Small intestine (tissue), 7 donors: ENCODE data around the gene GALNT12. TPM values are rescaled to one million over a fixed set of nuclear protein-coding genes. Genes with fewer than 3 reads are reported as not detected.

ENCODE experiments used
- DNase-seq, 2 donors: peaks; one replicate each; pipeline versions ENCODE4 v3.0.0 to v3.0.0-alpha.2; 2013
- FAIRE-seq: peaks from 2 replicates; lab custom pipeline; 2012; peaks lifted over from hg19 to GRCh38; lab: Jason Lieb, UNC
- H3K27ac ChIP-seq, 3 donors: one replicate each; pipeline ENCODE4 v1.5.1; 2013; ENCODE audit warnings: low read length in 2 of 3, mild to moderate bottlenecking in 2 of 3, control low read depth in 1 of 3, inconsistent platforms in 1 of 3, low read depth in 1 of 3, moderate library complexity in 1 of 3
- H3K27me3 ChIP-seq, 3 donors: one replicate each; pipeline ENCODE4 v1.6.1; 2013; ENCODE audit warnings: low read length in 3 of 3, inconsistent platforms in 1 of 3; ENCODE audit not compliant: control insufficient read depth in 3 of 3, insufficient read depth in 3 of 3
- H3K36me3 ChIP-seq, 3 donors: one replicate each; pipeline ENCODE4 v1.6.1; 2013; ENCODE audit warnings: low read length in 3 of 3, inconsistent platforms in 1 of 3, low read depth in 1 of 3, mild to moderate bottlenecking in 1 of 3, moderate library complexity in 1 of 3; ENCODE audit not compliant: control insufficient read depth in 3 of 3, insufficient read depth in 2 of 3
- H3K4me1 ChIP-seq, 3 donors: one replicate each; pipeline ENCODE4 v1.6.1; 2013; ENCODE audit warnings: low read length in 2 of 3, inconsistent platforms in 1 of 3, low read depth in 1 of 3, mild to moderate bottlenecking in 1 of 3, moderate library complexity in 1 of 3; ENCODE audit not compliant: control insufficient read depth in 3 of 3, insufficient read depth in 2 of 3
- H3K4me3 ChIP-seq, 3 donors: one replicate each; pipeline ENCODE4 v1.5.1; 2013; ENCODE audit warnings: low read length in 3 of 3, control low read depth in 1 of 3, inconsistent platforms in 1 of 3, low read depth in 1 of 3, mild to moderate bottlenecking in 1 of 3, moderate library complexity in 1 of 3
- H3K9me3 ChIP-seq, 2 donors: one replicate each; pipeline ENCODE4 v1.6.1; 2013; ENCODE audit warnings: low read depth in 1 of 2, low read length in 1 of 2; ENCODE audit not compliant: control insufficient read depth in 2 of 2, insufficient read depth in 1 of 2
- WGBS, 3 donors: extraction: QIAGEN DNeasy Blood & Tissue Kit; methylation state at CpG; one replicate each; pipeline ENCODE4 v1.1.7; 2013; 5-methylcytosine and 5-hydroxymethylcytosine counted together
- polyA plus RNA-seq, 4 donors: library from polyadenylated mRNA; stranded (reverse) in 3 of 4; unstranded in 1 of 4; fragments of 200-250 nt in 3 of 4; fragments of 120-200 nt in 1 of 4; gene quantifications; one replicate each; pipeline versions ENCODE4 v1.2.1 to v1.2.3, GENCODE V29; 2013
- donor health status: healthy with polysubstance abuse.
- donor health status: control.
- donor health status: control.
- donor health status: Bipolar disorder and iron deficiency.
- donor health status: healthy.

The GALNT12 gene
- polyA plus RNA-seq, 4 donors = 7.8 to 47.1 (median 17.7) TPM

DNA sequence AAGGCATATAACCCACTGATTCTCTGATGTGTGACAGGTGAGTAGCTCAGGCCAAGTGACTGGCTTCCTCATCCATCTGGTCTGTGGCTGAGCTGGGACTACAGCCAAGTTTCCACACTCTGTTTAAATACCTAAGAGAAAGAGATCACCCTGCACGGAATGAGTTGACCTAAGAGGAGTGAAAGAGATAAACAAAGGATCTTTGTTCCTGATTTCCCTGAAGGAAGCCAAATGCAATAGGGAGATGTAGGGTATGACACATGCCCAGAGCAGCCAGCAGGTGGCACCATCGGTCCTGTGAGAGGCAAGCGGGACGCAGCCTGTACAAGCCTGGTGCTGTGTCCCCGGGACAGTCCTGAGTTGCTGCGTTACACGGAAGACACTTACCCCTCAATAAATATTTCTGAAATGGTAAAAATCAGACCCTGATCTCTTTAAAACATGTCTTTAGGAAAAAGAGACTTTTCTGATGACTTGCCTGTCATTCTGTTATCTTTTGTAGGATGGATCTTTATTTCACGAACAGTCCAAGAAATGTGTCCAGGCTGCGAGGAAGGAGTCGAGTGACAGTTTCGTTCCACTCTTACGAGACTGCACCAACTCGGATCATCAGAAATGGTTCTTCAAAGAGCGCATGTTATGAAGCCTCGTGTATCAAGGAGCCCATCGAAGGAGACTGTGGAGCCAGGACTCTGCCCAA is 41.1 kb downstream of the GALNT12 start:
- peaks cover 0 to 10% (median 0%) of the 10 kb centered on the region in 3 donors for H3K4me1 ChIP-seq
- 19 to 26% (median 26%) methylated on average over 16 of the region's 16 CpGs for WGBS, 3 donors
- H3K4me3 ChIP-seq = no peak overlapping the region
- H3K27me3 ChIP-seq = no peaks in the 10 kb centered on the region
- DNase-seq (peak; percentile 93 to 95), FAIRE-seq (no peak)
- H3K27ac ChIP-seq = peak overlapping the region in 1 of 3 donors; percentile 41
- peaks cover 0 to 22% (median 8%) of the 10 kb centered on the region in 3 donors for H3K36me3 ChIP-seq
- H3K9me3 ChIP-seq = no peaks in the 10 kb centered on the region

DNA sequence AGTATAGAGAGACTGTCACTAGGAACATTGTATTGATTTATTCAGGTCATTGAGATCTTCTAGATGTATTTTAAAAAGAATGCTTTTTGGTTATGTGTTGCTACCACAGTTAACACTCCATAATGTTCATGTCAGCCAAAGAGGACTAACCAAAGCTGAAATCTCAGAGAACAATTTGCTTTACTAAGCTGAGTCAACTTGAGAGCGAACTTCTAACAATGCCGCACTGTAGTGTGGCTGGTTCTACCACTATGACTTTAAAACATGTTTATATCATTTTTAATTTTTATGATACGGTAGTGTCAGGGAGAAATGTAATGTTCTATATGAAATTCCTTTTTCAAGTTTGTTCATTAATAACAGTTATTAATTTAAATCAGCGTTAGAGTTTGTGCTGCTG is 42.1 kb downstream of the GALNT12 start:
- Histone ChIP-seq H3K27me3 (no peaks in the 10 kb centered on the region), H3K9me3 (no peaks in the 10 kb centered on the region), H3K4me1 (peaks cover 0 to 10% (median 0%) of the 10 kb centered on the region in 3 donors), H3K27ac (no peak overlapping the region), H3K4me3 (no peak overlapping the region), H3K36me3 (peaks cover 0 to 21% (median 6%) of the 10 kb centered on the region in 3 donors)
- 55 to 80% (median 77%) methylated on average over 4 of the region's 4 CpGs for WGBS, 3 donors
- FAIRE-seq = no peak
- DNase-seq = no peak

DNA sequence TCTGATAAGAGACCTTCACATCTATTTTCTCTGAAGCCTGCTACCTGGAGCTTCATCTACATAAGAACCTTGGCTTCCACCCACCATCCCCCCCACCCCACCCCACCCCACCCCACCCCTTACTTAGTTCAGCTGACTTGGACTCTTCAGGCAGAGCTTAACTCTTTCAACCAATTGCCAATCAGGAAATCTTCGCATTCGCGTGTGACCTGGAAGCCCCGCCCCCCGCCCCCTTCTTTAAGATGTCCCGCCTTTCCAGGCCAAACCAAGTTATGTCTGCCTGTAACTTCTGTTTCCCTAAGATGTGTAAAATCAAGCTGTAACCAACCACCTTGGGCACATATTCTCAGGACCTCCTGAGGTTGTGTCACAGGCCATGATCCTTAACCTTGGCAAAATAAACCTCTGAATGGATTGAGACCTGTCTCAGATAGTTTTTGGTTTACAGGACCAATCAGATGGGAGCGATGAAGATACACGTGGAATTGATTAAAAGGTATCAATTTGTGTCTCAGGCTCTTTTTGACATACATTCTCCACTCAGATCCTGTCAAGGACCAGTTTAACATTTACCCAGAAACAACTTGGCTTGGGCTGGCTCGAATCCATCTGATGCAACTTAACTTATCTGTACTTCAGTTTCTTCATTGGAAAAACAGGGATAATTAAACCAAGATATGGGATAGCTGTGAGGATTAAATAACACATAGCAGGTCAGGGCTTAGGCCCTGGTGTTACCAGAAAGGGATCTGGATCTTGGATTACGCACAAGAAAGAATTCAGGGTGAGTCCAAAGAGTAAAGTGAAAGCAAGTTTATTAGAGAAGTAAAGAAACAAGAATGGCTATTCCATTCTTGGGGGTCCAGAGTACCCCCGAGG is 43.6 kb downstream of the GALNT12 start:
- peaks cover 0 to 7% of the 10 kb centered on the region in 2 donors for H3K9me3 ChIP-seq
- peaks cover 0 to 9% (median 3%) of the 10 kb centered on the region in 3 donors for H3K36me3 ChIP-seq
- H3K27ac ChIP-seq = no peak overlapping the region
- H3K27me3 ChIP-seq = no peaks in the 10 kb centered on the region
- 91 to 94% (median 92%) methylated on average over 11 of the region's 11 CpGs for WGBS, 3 donors
- FAIRE-seq = no peak
- no peak overlapping the region for H3K4me3 ChIP-seq
- DNase-seq = no peak
- H3K4me1 ChIP-seq = peaks cover 0 to 10% (median 0%) of the 10 kb centered on the region in 3 donors

DNA sequence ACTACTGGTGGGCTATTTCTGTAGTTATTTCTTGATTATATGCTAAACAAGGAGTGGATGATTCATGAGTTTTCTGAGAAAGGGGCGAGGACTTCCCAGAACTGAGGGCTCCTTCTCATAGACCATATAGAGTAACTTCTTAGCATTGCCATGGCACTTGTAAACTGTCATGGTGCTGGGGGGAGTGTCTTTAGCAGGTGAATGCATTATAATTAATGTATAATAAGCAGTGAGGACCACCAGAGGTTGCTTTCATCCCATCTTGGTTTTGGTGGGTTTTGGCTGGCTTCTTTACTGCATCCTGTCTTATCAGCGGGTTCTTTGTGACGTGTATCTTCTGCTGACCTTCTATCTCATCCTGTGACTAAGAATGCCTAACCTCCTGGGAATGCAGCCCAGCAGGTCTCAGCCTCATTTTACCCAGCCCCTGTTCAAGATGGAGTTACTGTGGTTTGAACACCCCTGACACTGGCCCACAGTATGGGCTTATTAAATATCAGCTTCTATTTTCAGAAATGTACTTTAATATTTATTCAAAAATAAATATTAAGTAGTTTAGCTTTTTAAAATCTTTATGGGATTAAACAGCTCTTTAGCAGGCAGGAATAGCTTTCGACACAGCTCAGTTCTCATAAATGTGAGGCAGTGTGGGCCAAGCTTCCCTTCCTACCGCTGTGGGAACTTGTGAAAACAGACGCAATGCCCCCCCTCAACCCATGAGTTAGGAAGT is 44.4 kb downstream of the GALNT12 start:
- Histone ChIP-seq H3K27ac (no peak overlapping the region), H3K9me3 (peaks cover 0 to 12% of the 10 kb centered on the region in 2 donors), H3K27me3 (no peaks in the 10 kb centered on the region), H3K36me3 (peaks cover 0 to 4% (median 0%) of the 10 kb centered on the region in 3 donors), H3K4me1 (peaks cover 0 to 10% (median 0%) of the 10 kb centered on the region in 3 donors), H3K4me3 (no peak overlapping the region)
- no peak for DNase-seq
- no peak for FAIRE-seq
- WGBS, 3 donors = 84% methylated on average over 6 of the region's 6 CpGs

DNA sequence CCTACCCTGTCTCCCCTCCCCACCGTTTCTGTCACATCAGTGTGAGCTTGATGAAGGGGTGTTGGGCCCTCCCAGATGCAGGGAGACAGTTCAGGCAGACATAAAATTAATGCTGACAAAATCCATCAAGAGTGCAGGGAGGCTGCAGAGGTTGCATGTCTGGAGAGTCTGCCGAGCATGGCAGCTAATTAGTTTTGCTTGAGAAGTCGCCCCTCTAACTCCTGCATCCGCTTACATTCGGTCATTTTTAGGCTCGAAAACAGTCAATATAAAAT is 44.9 kb downstream of the GALNT12 start:
- DNase-seq (no peak), FAIRE-seq (no peak)
- Histone ChIP-seq H3K9me3 (peaks cover 0 to 12% of the 10 kb centered on the region in 2 donors), H3K36me3 (peaks cover 0 to 4% (median 0%) of the 10 kb centered on the region in 3 donors), H3K4me1 (peaks cover 0 to 10% (median 0%) of the 10 kb centered on the region in 3 donors), H3K27ac (no peak overlapping the region), H3K4me3 (no peak overlapping the region), H3K27me3 (no peaks in the 10 kb centered on the region)
- WGBS, 3 donors = 72 to 82% (median 76%) methylated on average over 6 of the region's 6 CpGs

DNA sequence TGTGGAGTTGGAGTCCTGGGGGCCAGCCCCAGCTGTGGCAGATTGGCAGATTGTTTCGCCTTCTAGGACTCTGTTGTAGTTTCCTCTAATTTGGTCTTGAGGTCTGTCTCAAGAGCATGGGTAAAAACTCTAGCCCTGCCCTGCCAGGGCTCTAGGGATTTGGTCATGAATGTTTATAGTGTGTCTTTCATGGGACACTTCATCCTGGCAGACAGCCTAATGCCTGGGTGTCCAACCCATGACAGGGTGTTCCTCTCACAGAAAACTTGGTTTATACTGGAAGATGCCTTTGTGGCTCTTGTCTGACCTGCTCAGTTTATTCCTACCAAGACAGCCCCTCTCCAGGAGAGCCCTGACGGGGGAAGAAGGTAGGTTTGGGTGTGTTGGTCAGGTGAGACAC is 45.5 kb downstream of the GALNT12 start:
- H3K27ac ChIP-seq = no peak overlapping the region
- 87 to 92% (median 87%) methylated on average over 2 of the region's 2 CpGs for WGBS, 3 donors

DNA sequence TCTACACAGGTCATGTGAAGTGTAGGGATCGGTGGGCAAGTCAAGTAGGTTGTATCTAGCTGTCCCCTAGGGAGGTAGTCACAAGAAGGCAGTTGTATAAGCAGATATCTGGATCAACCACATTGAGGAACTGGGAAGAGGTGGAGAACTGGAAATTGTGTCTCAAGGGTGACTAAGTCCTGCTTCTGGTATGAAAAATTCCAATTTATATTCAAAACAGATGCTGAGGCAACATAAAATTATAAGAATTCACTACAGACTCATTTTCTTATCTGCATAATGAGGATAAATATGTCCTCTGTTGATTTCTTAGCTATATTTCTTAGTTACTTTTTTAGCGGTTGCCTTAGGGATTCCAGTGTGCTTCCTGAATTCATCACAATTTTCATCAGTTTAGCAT is 46.8 kb downstream of the GALNT12 start:
- Histone ChIP-seq H3K27me3 (no peaks in the 10 kb centered on the region), H3K4me1 (no peaks in the 10 kb centered on the region), H3K36me3 (peaks cover 0 to 4% (median 0%) of the 10 kb centered on the region in 3 donors), H3K27ac (no peak overlapping the region), H3K4me3 (no peak overlapping the region), H3K9me3 (peaks cover 0 to 12% of the 10 kb centered on the region in 2 donors)
- FAIRE-seq = no peak
- no peak for DNase-seq
- 88 to 99% (median 91%) methylated on average over 2 of the region's 2 CpGs for WGBS, 3 donors

More for the DNA sequence above, 45.5 kb downstream of the GALNT12 start:
- no peak overlapping the region for H3K4me3 ChIP-seq
- H3K36me3 ChIP-seq = peaks cover 0 to 4% (median 0%) of the 10 kb centered on the region in 3 donors
- H3K4me1 ChIP-seq = peaks cover 0 to 9% (median 0%) of the 10 kb centered on the region in 3 donors
- DNase-seq = no peak
- peaks cover 0 to 12% of the 10 kb centered on the region in 2 donors for H3K9me3 ChIP-seq
- no peaks in the 10 kb centered on the region for H3K27me3 ChIP-seq
- no peak for FAIRE-seq

DNA sequence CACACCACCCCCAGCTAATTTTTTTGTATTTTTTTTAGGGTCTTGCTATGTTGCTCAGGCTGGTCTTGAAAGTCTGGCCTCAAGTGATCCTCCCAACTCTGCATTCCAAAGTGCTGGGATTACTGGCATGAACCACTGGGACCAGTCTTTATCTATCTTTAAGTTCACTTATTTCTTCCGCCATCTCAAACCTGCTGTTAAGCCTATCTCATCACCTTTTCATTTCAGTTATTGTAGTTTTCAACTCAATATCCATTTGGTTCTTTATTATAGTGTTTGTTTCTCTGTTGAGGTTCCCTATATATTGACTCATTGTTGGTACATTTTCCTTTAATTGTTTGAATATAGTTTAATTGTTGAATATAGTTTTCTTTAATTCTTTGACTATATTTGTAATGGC is 48.1 kb downstream of the GALNT12 start:
- Histone ChIP-seq H3K9me3 (peaks cover 0 to 12% of the 10 kb centered on the region in 2 donors), H3K36me3 (peaks cover 0 to 4% (median 0%) of the 10 kb centered on the region in 3 donors), H3K4me3 (no peak overlapping the region), H3K27me3 (no peaks in the 10 kb centered on the region), H3K27ac (no peak overlapping the region), H3K4me1 (no peaks in the 10 kb centered on the region)
- no peak for DNase-seq
- WGBS, 3 donors = 89 to 100% (median 100%) methylated on average over 1 of the region's 1 CpG
- no peak for FAIRE-seq
